ENCODE results near the gene DPH3.

The DPH3 gene

DNA sequence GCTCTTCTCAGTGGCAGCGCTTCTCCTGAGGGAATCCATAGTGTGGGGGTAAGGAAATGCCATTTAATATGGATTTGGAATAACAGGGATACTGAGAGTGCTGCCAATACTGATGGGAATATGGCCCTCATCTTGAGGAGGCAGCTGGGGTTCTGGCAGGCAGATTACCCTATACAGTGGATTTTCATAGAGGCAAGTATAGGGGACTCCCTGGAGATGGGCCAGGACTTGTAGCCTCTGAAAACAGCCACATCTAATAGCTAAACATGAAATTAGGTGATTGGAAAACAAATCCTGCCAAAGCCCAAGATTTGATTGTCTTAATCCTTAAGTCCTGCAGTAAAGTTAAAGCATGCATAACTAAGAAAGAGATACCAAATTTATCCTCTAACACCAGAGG, 30.9 kb downstream of the DPH3 start:
- no peak for DNase-seq (ENCODE audit: low read depth, low spot score)

DNA sequence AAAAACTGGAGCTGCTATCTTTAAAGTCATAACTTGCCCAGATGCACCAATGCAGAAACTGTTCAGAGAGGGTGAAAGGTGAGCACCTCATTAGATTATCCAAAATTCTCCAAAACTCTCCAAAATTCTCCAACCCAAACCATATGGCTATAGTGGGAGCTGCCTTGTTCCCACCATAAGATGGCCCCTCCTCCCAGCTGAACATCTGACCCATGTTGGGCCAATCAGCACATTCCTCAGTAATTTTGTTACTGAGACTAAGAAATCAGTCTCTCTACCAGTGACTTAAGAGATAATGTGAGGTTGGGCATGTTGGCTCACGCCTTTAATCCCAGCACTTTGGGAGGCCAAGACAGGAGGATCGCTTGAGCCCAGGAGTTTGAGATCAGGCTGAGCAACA, 32.8 kb downstream of the DPH3 start:
- no peak for DNase-seq (ENCODE audit: low read depth, low spot score)

- DNase-seq (ENCODE audit: low read depth, low spot score): no peak
These were observed 35.1 kb downstream of the DPH3 start for GRCh38 chr3:16229681-16230080.

GRCh38 chr3:16227566-16227965, 37.2 kb downstream of the DPH3 start:
- no peak for DNase-seq (ENCODE audit: low read depth, low spot score)

- no peak for DNase-seq (ENCODE audit: low read depth, low spot score)
These were observed 40.4 kb downstream of the DPH3 start for GRCh38 chr3:16224325-16224724.

GRCh38 chr3:16222547-16222946, 42.2 kb downstream of the DPH3 start:
- no peak for DNase-seq (ENCODE audit: low read depth, low spot score)

- no peak for DNase-seq (ENCODE audit: low read depth, low spot score)
These were observed 42.8 kb downstream of the DPH3 start for GRCh38 chr3:16221990-16222389.

DNA sequence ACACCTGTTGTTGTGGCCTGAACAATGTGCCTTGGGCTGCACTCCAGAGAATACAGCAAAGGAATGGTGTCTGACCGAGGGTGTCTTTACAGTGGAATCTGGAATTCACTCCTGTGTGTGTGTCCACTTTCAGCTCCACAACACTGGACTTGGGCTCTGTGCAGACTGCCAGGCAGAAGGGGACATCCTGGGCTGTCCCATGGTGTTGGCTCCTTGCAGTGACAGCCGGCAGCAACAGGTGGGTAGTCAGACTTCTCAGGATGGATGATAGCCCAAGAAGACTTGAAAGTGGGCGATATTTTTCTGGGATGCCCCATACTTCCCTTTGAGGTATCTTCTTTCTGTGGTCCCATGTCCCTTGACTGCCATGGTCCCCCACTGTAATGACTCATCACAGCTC, 45.0 kb downstream of the DPH3 start:
- no peak for DNase-seq (ENCODE audit: low read depth, low spot score)

GRCh38 chr3:16216373-16216935, 48.3 kb downstream of the DPH3 start:
- no peak for DNase-seq (ENCODE audit: low read depth, low spot score)

DNA sequence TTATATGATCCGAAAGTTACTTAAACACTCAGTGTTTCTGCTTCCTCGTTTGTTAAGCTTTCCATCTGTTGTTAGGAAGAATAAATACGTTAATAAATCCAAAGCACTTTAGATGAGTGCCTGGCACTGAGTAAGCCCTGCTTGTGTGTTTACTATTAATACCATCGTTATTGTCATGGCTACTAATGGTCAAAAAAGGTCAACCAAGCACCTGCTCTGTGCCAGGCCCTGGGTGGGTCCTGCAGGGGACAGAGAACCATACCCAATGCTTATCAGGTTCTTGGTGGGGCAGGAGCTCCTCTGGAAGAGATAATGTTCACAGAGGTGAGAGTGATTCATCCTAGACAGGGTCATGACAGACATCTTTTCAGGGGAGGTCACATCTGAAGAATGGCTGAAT, 50.4 kb downstream of the DPH3 start:
- no peak for DNase-seq (ENCODE audit: low read depth, low spot score)

DNA sequence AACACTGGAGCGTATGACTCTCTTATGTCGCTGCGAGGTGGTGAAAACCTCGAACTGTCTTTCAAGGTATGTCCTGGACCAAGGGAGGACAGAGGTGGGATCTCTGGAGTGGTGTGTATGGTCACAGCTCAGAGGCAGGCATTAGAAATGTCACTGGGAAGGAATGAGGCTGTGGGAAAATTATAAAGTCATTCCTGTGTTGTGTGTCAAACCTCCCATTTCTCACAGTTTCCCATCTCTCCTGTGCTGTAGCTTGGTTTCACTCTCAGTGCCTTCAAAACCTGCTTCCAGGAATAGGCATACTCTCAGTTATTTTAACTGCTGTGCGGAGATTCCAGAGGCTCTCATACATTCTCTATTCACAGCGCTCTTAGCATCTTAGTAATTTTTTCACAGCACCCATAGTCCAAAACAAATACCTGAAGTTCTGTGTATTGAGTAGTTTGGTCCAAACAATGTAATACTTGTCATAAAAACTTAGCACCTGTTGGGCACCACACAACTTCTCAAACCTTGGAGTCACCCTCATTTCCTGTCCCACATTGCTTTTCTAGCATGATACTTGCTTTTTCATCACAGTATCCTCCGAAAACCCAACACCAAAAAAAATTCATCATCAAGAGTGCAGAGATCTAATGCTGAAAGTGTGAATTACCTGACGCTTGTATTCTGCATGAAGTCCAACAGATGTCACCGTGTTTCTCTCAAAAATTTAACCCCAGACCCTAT, 53.4 kb downstream of the DPH3 start:
- no peak for DNase-seq (ENCODE audit: low read depth, low spot score)

All from activated naive CD8-positive, alpha-beta T cell treated with anti-CD3 and anti-CD28 coated beads, Interleukin-2, amount 50 U/mL, for 16 hours (primary cell).